Astrocyte (in vitro differentiated cells and primary cell): ENCODE measurements around the gene CFAP73. TPM values are rescaled to one million over a fixed set of nuclear protein-coding genes. Genes with fewer than 3 reads are reported as not detected.

Experiments used
- DNase-seq: peaks from one replicate; pipeline ENCODE4 v3.0.0-alpha.2; 2010; ENCODE audit warnings: low read depth
- FAIRE-seq: peaks from 2 replicates; lab custom pipeline; 2011; peaks lifted over from hg19 to GRCh38; lab: Jason Lieb, UNC
- H2AFZ ChIP-seq: 2 replicates; pipeline ENCODE4 v1.6.0; 2012; ENCODE audit warnings: low read depth, low read length, inconsistent platforms
- H3K27ac ChIP-seq: 2 replicates; pipeline ENCODE4 v1.5.1; 2011; ENCODE audit warnings: low read depth, low read length, inconsistent platforms
- H3K27me3 ChIP-seq: 2 replicates; pipeline ENCODE4 v1.6.0; 2011; ENCODE audit warnings: low read length, inconsistent platforms; ENCODE audit not compliant: insufficient read depth
- H3K36me3 ChIP-seq: 2 replicates; pipeline ENCODE4 v1.5.1; 2011; ENCODE audit warnings: low read length, inconsistent platforms; ENCODE audit not compliant: insufficient read depth
- H3K4me1 ChIP-seq: 2 replicates; pipeline ENCODE4 v1.5.1; 2011; ENCODE audit warnings: low read length, inconsistent platforms; ENCODE audit not compliant: insufficient read depth
- H3K4me2 ChIP-seq: 2 replicates; pipeline ENCODE4 v1.6.0; 2012; ENCODE audit warnings: low read length, inconsistent platforms
- H3K4me3 ChIP-seq: 2 replicates; pipeline ENCODE4 v1.5.1; 2011; ENCODE audit warnings: low read depth, mild to moderate bottlenecking, low read length, inconsistent platforms; ENCODE audit not compliant: insufficient read depth
- H3K79me2 ChIP-seq: 2 replicates; pipeline ENCODE4 v1.6.0; 2012; ENCODE audit warnings: mild to moderate bottlenecking, low read length, inconsistent platforms; ENCODE audit not compliant: insufficient read depth
- H3K9ac ChIP-seq: 2 replicates; pipeline ENCODE4 v1.6.0; 2012; ENCODE audit warnings: mild to moderate bottlenecking, low read length, inconsistent platforms
- H3K9me3 ChIP-seq: 2 replicates; pipeline ENCODE4 v1.5.1; 2012; ENCODE audit warnings: low read depth, mild to moderate bottlenecking, low read length, inconsistent platforms; ENCODE audit not compliant: insufficient read depth
- H4K20me1 ChIP-seq: 2 replicates; pipeline ENCODE4 v1.6.0; 2012; ENCODE audit warnings: low read length, inconsistent platforms; ENCODE audit not compliant: insufficient read depth
- H3K27ac Mint-ChIP-seq: one replicate; pipeline ENCODE4 v1.8.0; 2021; ENCODE audit warnings: mild to moderate bottlenecking, mixed read lengths; ENCODE audit not compliant: unreplicated experiment
- H3K27me3 Mint-ChIP-seq: one replicate; pipeline ENCODE4 v1.8.0; 2021; ENCODE audit warnings: low read depth, mixed read lengths; ENCODE audit not compliant: unreplicated experiment
- H3K36me3 Mint-ChIP-seq: one replicate; pipeline ENCODE4 v1.8.0; 2021; ENCODE audit warnings: low read depth, mixed read lengths; ENCODE audit not compliant: unreplicated experiment
- H3K4me1 Mint-ChIP-seq: one replicate; pipeline ENCODE4 v1.8.0; 2021; ENCODE audit warnings: low read depth, mixed read lengths; ENCODE audit not compliant: unreplicated experiment
- H3K4me3 Mint-ChIP-seq: one replicate; pipeline ENCODE4 v1.8.0; 2021; ENCODE audit warnings: mild to moderate bottlenecking, moderate library complexity, mixed read lengths; ENCODE audit not compliant: unreplicated experiment
- H3K9me3 Mint-ChIP-seq: one replicate; pipeline ENCODE4 v1.8.0; 2021; ENCODE audit warnings: mild to moderate bottlenecking, mixed read lengths; ENCODE audit not compliant: unreplicated experiment
- EZH2 ChIP-seq: IDR thresholded peaks from 2 replicates; pipeline ENCODE4 v1.6.1; 2012; ENCODE audit warnings: mild to moderate bottlenecking, low read length, inconsistent platforms; ENCODE audit not compliant: insufficient read depth
- total RNA-seq: library from RNA; stranded (reverse); gene quantifications from 2 replicates; pipeline ENCODE4 v1.2.1, GENCODE V29; 2021
- TF ChIP-seq, protein P1 (sequence below): IDR thresholded peaks from 2 replicates; pipeline ENCODE4 v1.5.1; 2011; ENCODE audit warnings: low read depth, mild to moderate bottlenecking, inconsistent platforms, low read length, moderate library complexity; ENCODE audit not compliant: insufficient read depth

Gene CFAP73
- total RNA-seq, 1 donor from 2014 or later, result not detected

DNA sequence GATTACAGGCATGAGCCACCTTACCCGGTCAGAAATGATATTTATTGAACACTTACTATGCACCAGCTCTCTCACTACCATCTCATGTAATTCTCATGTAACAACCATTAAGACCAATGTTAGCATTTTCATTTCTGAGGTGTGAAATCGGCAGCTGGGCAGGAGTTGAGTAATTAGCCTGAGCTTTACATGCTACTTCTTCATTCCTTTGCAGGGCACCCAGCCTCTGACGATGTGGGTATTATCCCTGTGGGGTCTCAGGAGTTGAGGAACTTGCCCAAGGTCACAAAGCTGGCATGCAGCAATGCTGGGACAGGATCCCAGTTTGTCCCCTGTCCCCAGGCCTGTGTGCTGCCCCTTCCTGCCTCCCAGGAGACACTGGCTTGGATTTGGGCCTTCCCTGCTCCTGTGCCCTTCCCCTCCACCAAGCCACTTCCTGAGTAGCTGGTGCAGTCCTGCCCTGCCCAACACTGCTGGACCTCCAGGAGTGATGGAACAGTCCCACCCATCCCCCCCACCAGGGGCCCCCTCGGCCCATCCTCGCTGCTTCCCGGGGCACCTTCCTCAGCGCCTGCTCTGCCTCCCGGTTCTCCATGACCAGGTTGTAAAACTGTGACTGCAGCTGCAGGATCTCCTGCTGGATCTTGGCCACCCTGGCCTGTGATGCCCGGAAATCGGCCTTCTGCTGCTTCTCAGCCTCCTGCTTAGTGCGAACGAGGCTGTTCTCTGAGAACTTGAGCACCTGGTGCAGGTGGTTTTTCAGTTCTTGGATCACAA lies 50.7 kb downstream of the CFAP73 start:
- peaks cover 13% of the 10 kb centered on the region for H3K4me1 Mint-ChIP-seq
- DNase-seq (no peak), FAIRE-seq (no peak)
- H4K20me1 ChIP-seq, result no peaks in the 10 kb centered on the region
- no peak for TF ChIP-seq EZH2
- no peak overlapping the region for H3K9ac ChIP-seq
- H3K4me1 ChIP-seq, result peaks cover 4% of the 10 kb centered on the region
- H3K79me2 ChIP-seq, result no peaks in the 10 kb centered on the region
- no peaks in the 10 kb centered on the region for H3K9me3 ChIP-seq
- no peak overlapping the region for H3K4me2 ChIP-seq
- no peak overlapping the region for H3K27ac ChIP-seq
- H3K9me3 Mint-ChIP-seq, result no peaks in the 10 kb centered on the region
- peaks cover 2% of the 10 kb centered on the region for H3K27me3 Mint-ChIP-seq
- no peak overlapping the region for H3K4me3 ChIP-seq
- no peaks in the 10 kb centered on the region for H3K27me3 ChIP-seq
- no peak overlapping the region for H2AFZ ChIP-seq
- H3K27ac Mint-ChIP-seq, result no peak overlapping the region
- H3K36me3 Mint-ChIP-seq, result peaks cover 2% of the 10 kb centered on the region
- no peak overlapping the region for H3K4me3 Mint-ChIP-seq
- H3K36me3 ChIP-seq, result no peaks in the 10 kb centered on the region

DNA sequence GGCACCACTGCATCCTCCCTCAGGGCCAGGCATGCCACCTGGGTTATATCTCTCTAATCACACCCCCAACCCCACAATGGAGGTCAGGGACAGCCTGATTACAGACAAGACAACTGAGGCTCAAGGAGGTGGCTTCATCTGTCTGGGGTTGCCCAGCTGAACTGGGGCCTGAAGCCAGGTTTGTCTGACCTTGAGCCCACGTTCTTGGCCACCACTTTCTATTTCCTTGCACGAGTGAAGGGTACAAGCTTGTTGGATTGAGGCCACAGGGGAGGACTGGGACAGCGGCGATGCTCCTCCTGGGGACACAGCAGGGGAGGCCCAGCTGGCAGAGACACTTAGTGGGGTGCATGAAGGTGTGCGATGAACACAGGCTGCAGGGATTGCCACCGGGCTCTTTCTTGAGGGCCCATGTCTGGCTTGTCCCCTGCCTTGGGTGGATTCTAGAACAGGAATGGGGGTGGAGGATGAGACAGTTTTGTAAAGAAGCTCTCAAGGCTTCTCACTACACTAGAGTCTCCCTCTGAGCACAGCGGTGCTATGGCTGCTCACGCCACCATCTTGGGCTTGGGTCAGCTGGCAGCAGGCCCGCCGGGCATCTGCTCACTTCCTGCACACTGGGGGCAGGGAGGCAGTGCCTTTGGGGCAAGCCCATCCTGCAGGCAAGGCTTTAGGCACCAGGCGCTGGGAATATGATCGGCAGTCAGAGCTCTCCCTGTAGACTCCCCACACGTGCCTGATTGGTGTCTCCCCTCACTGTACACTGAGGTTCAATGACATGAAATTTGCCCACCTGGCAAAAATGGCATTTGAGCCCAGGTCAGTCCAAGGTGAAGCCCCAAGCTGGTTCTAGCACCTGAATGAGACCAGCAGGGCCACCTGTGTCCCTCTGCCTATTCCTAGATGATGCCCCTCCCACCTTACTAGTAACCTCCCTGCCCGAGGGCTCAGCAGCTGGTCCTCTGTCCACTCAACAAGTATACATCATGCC lies 52.0 kb downstream of the CFAP73 start:
- peaks cover 2% of the 10 kb centered on the region for H3K27me3 Mint-ChIP-seq
- peaks cover 4% of the 10 kb centered on the region for H3K9me3 Mint-ChIP-seq
- Histone ChIP-seq H3K9ac (no peak overlapping the region), H2AFZ (no peak overlapping the region), H3K36me3 (no peaks in the 10 kb centered on the region), H3K4me2 (no peak overlapping the region), H3K27me3 (no peaks in the 10 kb centered on the region), H3K27ac (no peak overlapping the region), H4K20me1 (no peaks in the 10 kb centered on the region), H3K4me1 (no peaks in the 10 kb centered on the region), H3K4me3 (no peak overlapping the region), H3K9me3 (no peaks in the 10 kb centered on the region), H3K79me2 (no peaks in the 10 kb centered on the region)
- peaks cover 2% of the 10 kb centered on the region for H3K36me3 Mint-ChIP-seq
- H3K4me1 Mint-ChIP-seq, result peaks cover 7% of the 10 kb centered on the region
- TF ChIP-seq EZH2, result no peak
- TF ChIP-seq, protein P1, sequence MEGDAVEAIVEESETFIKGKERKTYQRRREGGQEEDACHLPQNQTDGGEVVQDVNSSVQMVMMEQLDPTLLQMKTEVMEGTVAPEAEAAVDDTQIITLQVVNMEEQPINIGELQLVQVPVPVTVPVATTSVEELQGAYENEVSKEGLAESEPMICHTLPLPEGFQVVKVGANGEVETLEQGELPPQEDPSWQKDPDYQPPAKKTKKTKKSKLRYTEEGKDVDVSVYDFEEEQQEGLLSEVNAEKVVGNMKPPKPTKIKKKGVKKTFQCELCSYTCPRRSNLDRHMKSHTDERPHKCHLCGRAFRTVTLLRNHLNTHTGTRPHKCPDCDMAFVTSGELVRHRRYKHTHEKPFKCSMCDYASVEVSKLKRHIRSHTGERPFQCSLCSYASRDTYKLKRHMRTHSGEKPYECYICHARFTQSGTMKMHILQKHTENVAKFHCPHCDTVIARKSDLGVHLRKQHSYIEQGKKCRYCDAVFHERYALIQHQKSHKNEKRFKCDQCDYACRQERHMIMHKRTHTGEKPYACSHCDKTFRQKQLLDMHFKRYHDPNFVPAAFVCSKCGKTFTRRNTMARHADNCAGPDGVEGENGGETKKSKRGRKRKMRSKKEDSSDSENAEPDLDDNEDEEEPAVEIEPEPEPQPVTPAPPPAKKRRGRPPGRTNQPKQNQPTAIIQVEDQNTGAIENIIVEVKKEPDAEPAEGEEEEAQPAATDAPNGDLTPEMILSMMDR, result no peak
- H3K4me3 Mint-ChIP-seq, result no peak overlapping the region
- H3K27ac Mint-ChIP-seq, result no peak overlapping the region
- DNase-seq (no peak), FAIRE-seq (no peak)

DNA sequence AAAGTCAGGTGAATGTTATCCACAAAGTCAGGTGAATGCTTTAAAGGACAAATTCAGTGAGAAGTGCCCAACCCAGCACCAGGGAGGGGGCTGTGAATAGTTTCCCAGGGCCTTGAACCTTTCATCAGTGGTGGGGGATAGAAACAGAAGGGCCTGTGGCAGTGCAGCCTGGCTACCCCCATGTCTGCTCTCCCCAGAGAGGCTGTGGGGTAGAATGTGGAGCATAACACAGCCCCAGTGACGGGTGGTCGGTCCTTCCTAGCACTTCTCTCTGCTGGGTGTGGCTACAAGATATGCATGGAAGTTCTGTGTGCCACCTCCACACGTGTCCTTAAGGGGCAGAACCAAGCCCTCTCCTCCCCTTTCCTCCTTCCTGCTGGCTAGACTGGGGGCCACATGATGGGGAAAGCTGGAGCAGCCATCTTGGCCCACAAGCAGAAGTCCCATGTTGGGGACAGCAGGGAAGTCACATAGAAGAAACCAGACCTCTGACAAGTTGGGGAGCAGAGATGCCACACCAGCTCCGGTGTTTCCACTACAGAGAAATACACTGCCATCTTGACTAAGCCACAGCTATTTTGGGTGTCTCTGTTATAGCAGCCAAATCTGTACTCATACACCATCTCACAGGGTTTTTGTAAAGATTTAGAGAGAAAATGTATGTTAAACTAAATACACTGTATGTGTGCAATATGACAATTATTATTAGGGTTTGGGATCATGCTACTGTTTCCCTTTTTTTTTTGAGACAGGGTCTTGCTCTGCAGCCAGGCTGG lies 53.0 kb downstream of the CFAP73 start:
- no peak overlapping the region for H3K4me2 ChIP-seq
- H3K27ac ChIP-seq, result no peak overlapping the region
- H3K27me3 Mint-ChIP-seq, result peaks cover 2% of the 10 kb centered on the region
- DNase-seq, result no peak
- H3K9ac ChIP-seq, result no peak overlapping the region
- no peaks in the 10 kb centered on the region for H3K4me1 ChIP-seq
- peaks cover 2% of the 10 kb centered on the region for H3K36me3 Mint-ChIP-seq
- H3K9me3 Mint-ChIP-seq, result peaks cover 5% of the 10 kb centered on the region
- peaks cover 10% of the 10 kb centered on the region for H3K4me1 Mint-ChIP-seq
- H4K20me1 ChIP-seq, result no peaks in the 10 kb centered on the region
- H3K4me3 Mint-ChIP-seq, result no peak overlapping the region
- H3K9me3 ChIP-seq, result no peaks in the 10 kb centered on the region
- H3K27ac Mint-ChIP-seq, result peak overlapping the region; percentile 58
- H3K36me3 ChIP-seq, result no peaks in the 10 kb centered on the region
- no peaks in the 10 kb centered on the region for H3K27me3 ChIP-seq
- TF ChIP-seq, protein P1, result no peak
- no peak for TF ChIP-seq EZH2
- H3K4me3 ChIP-seq, result no peak overlapping the region
- no peaks in the 10 kb centered on the region for H3K79me2 ChIP-seq
- no peak for FAIRE-seq
- no peak overlapping the region for H2AFZ ChIP-seq
